Vagina (tissue), 2 donors: ENCODE results near the gene PTPRN2.

Experiments used
- POLR2A ChIP-seq, 2 donors: fragments of 450-650 bp; IDR thresholded peaks; one replicate each; pipeline ENCODE4 v1.6.1; 2017; ENCODE audit warnings: antibody characterized with exemption in 2 of 2, mild to moderate bottlenecking in 2 of 2, moderate library complexity in 2 of 2
- POLR2AphosphoS5 ChIP-seq, 2 donors: sonication (generic); formaldehyde crosslinking; IDR thresholded peaks; one replicate each; pipeline ENCODE4 v1.9.0; 2017; ENCODE audit warnings: antibody characterized with exemption in 2 of 2, mild to moderate bottlenecking in 2 of 2, low read depth in 1 of 2; ENCODE audit not compliant: insufficient read depth in 1 of 2
- TF ChIP-seq, protein P1 (sequence below), 3 experiments: fragments of 450-650 bp in 2 of 3; fragments of 200-600 bp in 1 of 3; sonication (generic) in 1 of 3; IDR thresholded peaks; one replicate each; pipeline ENCODE4 v1.5.1; 2017 to 2019; ENCODE audit warnings: antibody characterized with exemption in 3 of 3, mild to moderate bottlenecking in 2 of 3, moderate library complexity in 2 of 3

DNA sequence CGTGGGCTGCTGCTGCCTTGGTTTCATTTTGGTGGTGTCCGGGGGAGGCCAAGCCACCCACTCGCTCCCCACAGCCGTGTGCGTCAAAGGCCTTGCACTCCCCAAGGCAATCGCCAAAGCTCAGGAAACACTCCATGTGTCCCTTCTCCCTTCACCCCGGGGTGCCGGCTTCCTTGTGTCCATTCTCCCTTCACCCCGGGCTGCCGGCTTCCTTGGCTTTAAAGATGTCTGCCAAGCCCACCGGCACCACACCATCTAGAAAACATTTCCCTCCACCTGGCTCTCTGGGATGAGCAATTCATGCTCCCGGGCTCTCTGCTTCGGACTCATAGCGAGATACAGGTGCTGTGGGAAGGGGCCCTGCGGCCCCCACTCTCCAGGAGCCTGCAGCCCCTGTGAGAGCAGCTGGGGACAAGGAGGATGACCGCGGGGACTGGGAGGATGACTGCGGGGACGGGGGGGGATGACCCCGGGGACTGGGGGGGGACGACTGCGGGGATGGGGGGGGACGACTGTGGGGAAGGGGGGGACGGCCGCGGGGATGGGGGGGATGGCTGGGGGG lies 928.7 kb downstream of the PTPRN2 start:
- TF ChIP-seq, protein P1, sequence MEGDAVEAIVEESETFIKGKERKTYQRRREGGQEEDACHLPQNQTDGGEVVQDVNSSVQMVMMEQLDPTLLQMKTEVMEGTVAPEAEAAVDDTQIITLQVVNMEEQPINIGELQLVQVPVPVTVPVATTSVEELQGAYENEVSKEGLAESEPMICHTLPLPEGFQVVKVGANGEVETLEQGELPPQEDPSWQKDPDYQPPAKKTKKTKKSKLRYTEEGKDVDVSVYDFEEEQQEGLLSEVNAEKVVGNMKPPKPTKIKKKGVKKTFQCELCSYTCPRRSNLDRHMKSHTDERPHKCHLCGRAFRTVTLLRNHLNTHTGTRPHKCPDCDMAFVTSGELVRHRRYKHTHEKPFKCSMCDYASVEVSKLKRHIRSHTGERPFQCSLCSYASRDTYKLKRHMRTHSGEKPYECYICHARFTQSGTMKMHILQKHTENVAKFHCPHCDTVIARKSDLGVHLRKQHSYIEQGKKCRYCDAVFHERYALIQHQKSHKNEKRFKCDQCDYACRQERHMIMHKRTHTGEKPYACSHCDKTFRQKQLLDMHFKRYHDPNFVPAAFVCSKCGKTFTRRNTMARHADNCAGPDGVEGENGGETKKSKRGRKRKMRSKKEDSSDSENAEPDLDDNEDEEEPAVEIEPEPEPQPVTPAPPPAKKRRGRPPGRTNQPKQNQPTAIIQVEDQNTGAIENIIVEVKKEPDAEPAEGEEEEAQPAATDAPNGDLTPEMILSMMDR (IDR thresholded peaks at IDR 0.05) = no peak
- TF ChIP-seq POLR2AphosphoS5 (IDR thresholded peaks at IDR 0.05; ENCODE audit: insufficient read depth in 1 of 2, low read depth in 1 of 2) (no peak), POLR2A (IDR thresholded peaks at IDR 0.05) (no peak)
